Esophagus muscularis mucosa (tissue), 4 donors: ENCODE results near the gene SERINC4. TPM values are rescaled to one million over a fixed set of nuclear protein-coding genes. Genes with fewer than 3 reads are reported as not detected.
"Not testable (repeated sequence)": the region's sequence is repeated elsewhere in the genome, so short reads cannot be mapped to it uniquely, and the experiment has no call there.

Experiments used
- DNase-seq: peaks from one replicate; pipeline ENCODE4 v3.0.0-alpha.2; 2017; ENCODE audit errors: extremely low spot score
- H3K27ac ChIP-seq, 4 donors: fragments of 200-600 bp; sonication (generic); replicated peaks in 1 of 4; 1 replicate in 3 of 4; 2 replicates in 1 of 4; pipeline ENCODE4 v1.5.1; 2016 to 2019; ENCODE audit warnings: mild to moderate bottlenecking in 1 of 4
- H3K27me3 ChIP-seq, 4 donors: fragments of 200-600 bp; sonication (generic); one replicate each; pipeline versions ENCODE4 v1.5.1 to v1.6.0; 2016 to 2019
- H3K36me3 ChIP-seq, 4 donors: fragments of 200-600 bp; sonication (generic); one replicate each; pipeline ENCODE4 v1.5.1; 2016 to 2019
- H3K4me1 ChIP-seq, 4 donors: fragments of 200-600 bp; sonication (generic); one replicate each; pipeline ENCODE4 v1.5.1; 2016 to 2019
- H3K4me3 ChIP-seq, 4 donors: fragments of 200-600 bp; sonication (generic); 1 replicate in 2 of 4; 2 replicates in 2 of 4; pipeline ENCODE4 v1.5.1; 2016 to 2019; ENCODE audit warnings: mild to moderate bottlenecking in 4 of 4, moderate library complexity in 1 of 4
- H3K9me3 ChIP-seq, 4 donors: fragments of 200-600 bp; sonication (generic); 1 replicate in 3 of 4; 2 replicates in 1 of 4; pipeline ENCODE4 v1.5.1; 2016 to 2019
- EP300 ChIP-seq: sonication (generic); formaldehyde crosslinking; IDR thresholded peaks from one replicate; pipeline ENCODE4 v1.6.1; 2017; ENCODE audit warnings: antibody characterized with exemption
- POLR2A ChIP-seq: fragments of 450-650 bp; IDR thresholded peaks from one replicate; pipeline ENCODE4 v1.6.1; 2017; ENCODE audit warnings: antibody characterized with exemption, moderate library complexity, mild to moderate bottlenecking, low read depth
- POLR2AphosphoS5 ChIP-seq, 2 donors: sonication (generic); formaldehyde crosslinking; IDR thresholded peaks; one replicate each; pipeline ENCODE4 v1.6.1; 2017; ENCODE audit warnings: antibody characterized with exemption in 2 of 2
- WGBS: methylation state at CpG from one replicate; pipeline ENCODE4 v1.1.5; 2018; 5-methylcytosine and 5-hydroxymethylcytosine counted together
- intact Hi-C: fragments of 100-400 bp; cut with DNase I; formaldehyde crosslinking; loops from one replicate; pipeline ENCODE4 v1.15.1; 2023
- total RNA-seq, 4 donors: library from RNA; depleted of rRNA; stranded (reverse); fragments of >200 nt; gene quantifications; one replicate each; pipeline versions ENCODE4 v1.1.0 to v1.2.1, GENCODE V29; 2016
- TF ChIP-seq, protein P1 (sequence below), 3 experiments: fragments of 200-600 bp in 2 of 3; fragments of 450-650 bp in 1 of 3; sonication (generic) in 2 of 3; IDR thresholded peaks; one replicate each; pipeline ENCODE4 v1.5.1; 2017 to 2019; ENCODE audit warnings: antibody characterized with exemption in 3 of 3, mild to moderate bottlenecking in 2 of 3, moderate library complexity in 1 of 3

Gene SERINC4
- total RNA-seq, 4 donors from 2014 or later, result not detected

DNA sequence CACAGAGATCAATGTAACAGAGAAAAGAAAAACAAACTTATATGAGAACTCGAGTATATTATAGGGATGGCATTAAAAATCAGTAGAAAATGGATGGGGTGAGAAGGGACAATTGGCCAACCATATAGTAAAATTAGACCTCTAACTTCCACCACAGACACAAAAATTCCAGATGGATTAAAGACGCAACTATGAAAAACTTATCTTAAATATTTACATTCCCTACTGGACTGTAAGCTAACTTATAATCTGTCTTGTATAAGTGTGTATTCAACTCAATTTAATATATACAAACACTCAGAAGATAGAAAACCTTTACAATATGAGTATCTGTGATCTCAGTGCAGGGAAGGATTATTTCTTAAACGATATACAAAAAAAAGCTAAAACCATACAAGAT, 21.5 kb upstream of the SERINC4 start:
- no peaks in the 10 kb centered on the region for H3K27me3 ChIP-seq
- peak overlapping the region in 1 of 4 donors; percentile 3 for H3K4me3 ChIP-seq
- no peaks in the 10 kb centered on the region for H3K9me3 ChIP-seq
- intact Hi-C loops, result no loop called here
- H3K27ac ChIP-seq, result peak overlapping the region in 1 of 4 donors; percentile 37
- H3K36me3 ChIP-seq, result peaks cover 0 to 18% (median 14%) of the 10 kb centered on the region in 4 donors
- no peak for TF ChIP-seq POLR2AphosphoS5 (IDR thresholded peaks at IDR 0.05)
- TF ChIP-seq POLR2A, result no peak
- TF ChIP-seq, protein P1, sequence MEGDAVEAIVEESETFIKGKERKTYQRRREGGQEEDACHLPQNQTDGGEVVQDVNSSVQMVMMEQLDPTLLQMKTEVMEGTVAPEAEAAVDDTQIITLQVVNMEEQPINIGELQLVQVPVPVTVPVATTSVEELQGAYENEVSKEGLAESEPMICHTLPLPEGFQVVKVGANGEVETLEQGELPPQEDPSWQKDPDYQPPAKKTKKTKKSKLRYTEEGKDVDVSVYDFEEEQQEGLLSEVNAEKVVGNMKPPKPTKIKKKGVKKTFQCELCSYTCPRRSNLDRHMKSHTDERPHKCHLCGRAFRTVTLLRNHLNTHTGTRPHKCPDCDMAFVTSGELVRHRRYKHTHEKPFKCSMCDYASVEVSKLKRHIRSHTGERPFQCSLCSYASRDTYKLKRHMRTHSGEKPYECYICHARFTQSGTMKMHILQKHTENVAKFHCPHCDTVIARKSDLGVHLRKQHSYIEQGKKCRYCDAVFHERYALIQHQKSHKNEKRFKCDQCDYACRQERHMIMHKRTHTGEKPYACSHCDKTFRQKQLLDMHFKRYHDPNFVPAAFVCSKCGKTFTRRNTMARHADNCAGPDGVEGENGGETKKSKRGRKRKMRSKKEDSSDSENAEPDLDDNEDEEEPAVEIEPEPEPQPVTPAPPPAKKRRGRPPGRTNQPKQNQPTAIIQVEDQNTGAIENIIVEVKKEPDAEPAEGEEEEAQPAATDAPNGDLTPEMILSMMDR (IDR thresholded peaks at IDR 0.05), result no peak
- no peak for TF ChIP-seq EP300
- WGBS, result 29% methylated on average over 3 of the region's 3 CpGs
- DNase-seq, result no peak
- peaks cover 23 to 52% (median 44%) of the 10 kb centered on the region in 4 donors for H3K4me1 ChIP-seq

DNA sequence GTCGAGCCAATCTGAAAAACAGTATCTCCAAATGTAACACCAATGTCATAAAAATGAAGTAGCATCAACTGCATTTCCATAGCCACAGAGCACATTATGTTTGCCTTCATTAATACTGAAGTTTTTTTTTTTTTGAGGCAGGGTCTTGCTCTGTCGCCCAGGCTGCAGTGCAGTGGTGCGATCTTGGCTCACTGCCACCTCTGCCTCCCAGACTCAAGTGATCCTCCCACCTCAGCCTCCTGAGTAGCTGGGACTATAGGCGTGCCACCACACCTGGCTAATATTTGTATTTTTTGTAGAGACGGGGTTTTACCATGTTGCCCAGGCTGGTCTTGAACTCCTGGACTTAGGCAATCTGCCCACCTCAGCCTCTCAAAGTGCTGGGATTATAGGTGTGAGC, 15.0 kb upstream of the SERINC4 start:
- 93% methylated on average over 5 of the region's 5 CpGs for WGBS
- H3K9me3 ChIP-seq, H3K27ac ChIP-seq, H3K4me1 ChIP-seq, H3K27me3 ChIP-seq, intact Hi-C loops, DNase-seq, H3K4me3 ChIP-seq: not testable (repeated sequence)
- peaks cover 50 to 82% (median 77%) of the 10 kb centered on the region in 4 donors for H3K36me3 ChIP-seq

DNA sequence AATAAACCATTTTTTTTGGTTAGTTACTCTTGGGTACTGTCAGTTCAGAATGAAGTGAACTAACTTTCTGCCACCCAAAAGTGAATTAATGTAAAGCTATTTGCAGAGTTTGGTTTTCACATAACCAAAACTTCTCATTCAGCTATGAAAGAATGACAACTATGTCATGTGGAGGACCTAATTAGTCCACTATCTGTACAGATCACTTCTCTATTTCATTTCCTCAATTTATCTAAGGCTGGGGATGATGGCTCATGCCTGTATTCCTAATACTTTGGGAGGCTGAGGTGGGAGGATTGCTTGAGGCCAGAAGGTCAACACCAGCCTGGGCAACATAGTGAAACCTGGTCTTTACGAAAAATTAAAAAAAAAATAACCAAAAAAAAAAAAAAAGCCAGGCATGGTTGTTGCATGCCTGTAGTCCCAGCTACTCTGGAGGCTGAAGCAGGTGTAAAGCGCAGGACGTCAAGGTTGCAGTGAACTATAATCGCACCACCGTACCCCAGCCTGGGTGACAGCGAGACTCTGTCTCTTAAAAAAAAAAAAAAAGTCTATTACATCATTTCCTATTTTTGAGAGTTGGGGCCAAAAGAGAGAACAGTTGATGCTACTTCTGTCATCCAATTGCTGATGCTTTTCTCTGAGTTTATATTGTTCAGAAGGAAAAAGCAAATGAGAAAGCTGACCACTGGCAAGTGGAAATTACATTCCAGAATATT, 9.1 kb upstream of the SERINC4 start:
- no peak overlapping the region for H3K4me3 ChIP-seq
- DNase-seq, result no peak
- H3K9me3 ChIP-seq, result no peaks in the 10 kb centered on the region
- WGBS, result 86% methylated on average over 6 of the region's 6 CpGs
- no peak for TF ChIP-seq POLR2AphosphoS5 (IDR thresholded peaks at IDR 0.05)
- TF ChIP-seq POLR2A, result no peak
- TF ChIP-seq EP300, result no peak
- TF ChIP-seq, protein P1 (IDR thresholded peaks at IDR 0.05), result no peak
- no peaks in the 10 kb centered on the region for H3K27me3 ChIP-seq
- peaks cover 88 to 100% (median 100%) of the 10 kb centered on the region in 4 donors for H3K36me3 ChIP-seq
- peaks cover 0 to 10% (median 6%) of the 10 kb centered on the region in 4 donors for H3K4me1 ChIP-seq
- no peak overlapping the region for H3K27ac ChIP-seq
- intact Hi-C loops, result no loop called here

DNA sequence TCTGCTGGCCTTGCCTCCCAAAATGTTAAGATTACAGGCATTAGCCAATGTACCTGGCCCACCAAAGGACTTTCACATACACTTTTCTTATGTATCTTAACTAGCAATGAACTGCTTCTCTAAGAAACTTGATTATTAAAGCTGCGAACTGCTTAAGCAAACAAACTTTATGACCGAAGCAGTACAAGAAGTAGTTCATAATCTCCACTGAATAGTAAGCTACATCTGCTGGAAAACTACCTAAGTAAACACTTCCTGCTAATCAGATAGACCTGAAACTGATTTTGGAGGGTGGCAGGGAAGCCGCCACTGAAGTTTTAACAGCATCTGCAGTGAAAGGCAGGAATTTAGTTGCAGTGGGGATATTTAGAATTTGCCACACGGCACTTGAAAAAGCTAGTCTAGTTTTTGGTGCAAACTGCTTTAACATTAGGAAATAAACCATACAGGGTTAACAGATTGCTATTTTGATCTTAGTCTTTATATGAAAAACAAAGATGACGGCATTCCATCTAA, 8.5 kb upstream of the SERINC4 start:
- TF ChIP-seq, protein P1 (IDR thresholded peaks at IDR 0.05), result no peak
- no peak for TF ChIP-seq POLR2AphosphoS5 (IDR thresholded peaks at IDR 0.05)
- no peak for TF ChIP-seq POLR2A
- no peak for TF ChIP-seq EP300
- 95% methylated on average over 5 of the region's 5 CpGs for WGBS
- H3K36me3 ChIP-seq, result peaks cover 82 to 100% (median 98%) of the 10 kb centered on the region in 4 donors

DNA sequence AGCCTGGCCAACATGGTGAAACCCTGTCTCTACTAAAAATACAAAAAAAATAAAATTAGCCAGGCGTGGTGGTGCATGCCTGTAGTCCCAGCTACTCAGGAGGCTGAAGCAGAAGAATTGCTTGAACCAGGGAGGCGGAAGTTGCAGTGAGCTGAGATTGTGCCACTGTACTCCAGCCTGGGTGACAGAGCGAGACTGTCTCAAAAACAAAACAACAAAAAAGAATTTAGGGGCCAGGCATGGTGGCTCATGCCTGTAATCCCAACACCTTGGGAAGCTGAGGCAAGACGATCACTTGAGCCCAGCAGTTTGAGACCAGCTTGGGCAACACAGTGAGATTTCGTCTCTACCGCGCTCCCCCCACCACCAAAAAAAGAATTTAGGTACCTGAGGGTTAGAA, 2.7 kb upstream of the SERINC4 start:
- Histone ChIP-seq H3K36me3 (peaks cover 31 to 85% (median 70%) of the 10 kb centered on the region in 4 donors), H3K27ac (peak overlapping the region in 1 of 4 donors; percentile 10), H3K4me1 (peaks cover 18 to 35% (median 33%) of the 10 kb centered on the region in 4 donors)
- WGBS, result 95% methylated on average over 7 of the region's 7 CpGs
- H3K9me3 ChIP-seq, H3K4me3 ChIP-seq, DNase-seq, intact Hi-C loops, H3K27me3 ChIP-seq: not testable (repeated sequence)

More for the DNA sequence above, 8.5 kb upstream of the SERINC4 start:
- intact Hi-C loops, result no loop called here
- H3K27ac ChIP-seq, result no peak overlapping the region
- DNase-seq, result no peak
- H3K9me3 ChIP-seq, result no peaks in the 10 kb centered on the region
- no peaks in the 10 kb centered on the region for H3K27me3 ChIP-seq
- H3K4me1 ChIP-seq, result peaks cover 0 to 5% (median 5%) of the 10 kb centered on the region in 4 donors
- no peak overlapping the region for H3K4me3 ChIP-seq
